Stomach (tissue), 4 donors: ENCODE measurements around the gene LMTK2.

Experiments used
- POLR2A ChIP-seq, 4 donors: fragments of 450-650 bp; IDR thresholded peaks; one replicate each; pipeline ENCODE4 v1.6.1; 2016; ENCODE audit warnings: antibody characterized with exemption in 4 of 4, control low read depth in 2 of 4, mild to moderate bottlenecking in 1 of 4, moderate library complexity in 1 of 4
- TF ChIP-seq, protein P1 (sequence below), 7 experiments: fragments of 450-650 bp in 4 of 7; fragments of 200-600 bp in 3 of 7; sonication (generic) in 3 of 7; IDR thresholded peaks; one replicate each; pipeline ENCODE4 v1.5.1; 2016 to 2019; ENCODE audit warnings: antibody characterized with exemption in 7 of 7, control low read depth in 2 of 7, mild to moderate bottlenecking in 1 of 7

DNA sequence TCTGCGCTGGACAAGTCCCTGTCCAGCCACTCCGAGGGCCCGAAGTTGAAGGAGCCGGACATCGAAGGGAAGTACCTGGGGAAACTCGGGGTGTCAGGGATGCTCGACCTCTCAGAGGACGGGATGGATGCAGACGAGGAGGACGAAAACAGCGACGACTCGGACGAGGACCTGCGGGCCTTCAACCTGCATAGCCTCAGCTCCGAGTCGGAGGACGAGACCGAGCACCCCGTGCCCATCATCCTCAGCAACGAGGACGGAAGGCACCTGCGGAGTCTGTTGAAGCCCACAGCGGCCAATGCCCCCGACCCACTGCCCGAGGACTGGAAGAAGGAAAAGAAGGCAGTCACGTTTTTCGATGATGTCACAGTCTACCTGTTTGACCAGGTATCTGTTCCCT is 87.5 kb downstream of the LMTK2 start:
- TF ChIP-seq, protein P1, sequence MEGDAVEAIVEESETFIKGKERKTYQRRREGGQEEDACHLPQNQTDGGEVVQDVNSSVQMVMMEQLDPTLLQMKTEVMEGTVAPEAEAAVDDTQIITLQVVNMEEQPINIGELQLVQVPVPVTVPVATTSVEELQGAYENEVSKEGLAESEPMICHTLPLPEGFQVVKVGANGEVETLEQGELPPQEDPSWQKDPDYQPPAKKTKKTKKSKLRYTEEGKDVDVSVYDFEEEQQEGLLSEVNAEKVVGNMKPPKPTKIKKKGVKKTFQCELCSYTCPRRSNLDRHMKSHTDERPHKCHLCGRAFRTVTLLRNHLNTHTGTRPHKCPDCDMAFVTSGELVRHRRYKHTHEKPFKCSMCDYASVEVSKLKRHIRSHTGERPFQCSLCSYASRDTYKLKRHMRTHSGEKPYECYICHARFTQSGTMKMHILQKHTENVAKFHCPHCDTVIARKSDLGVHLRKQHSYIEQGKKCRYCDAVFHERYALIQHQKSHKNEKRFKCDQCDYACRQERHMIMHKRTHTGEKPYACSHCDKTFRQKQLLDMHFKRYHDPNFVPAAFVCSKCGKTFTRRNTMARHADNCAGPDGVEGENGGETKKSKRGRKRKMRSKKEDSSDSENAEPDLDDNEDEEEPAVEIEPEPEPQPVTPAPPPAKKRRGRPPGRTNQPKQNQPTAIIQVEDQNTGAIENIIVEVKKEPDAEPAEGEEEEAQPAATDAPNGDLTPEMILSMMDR (IDR thresholded peaks at IDR 0.05): no peak
- TF ChIP-seq POLR2A (IDR thresholded peaks at IDR 0.05): no peak
